Measurements from ENCODE around the gene PRKCB.

- TF ChIP-seq CTCF (IDR thresholded peaks at IDR 0.05) (no peak), POLR2A (IDR thresholded peaks at IDR 0.05) (no peak)
Measured at GRCh38 chr16:23941963-23942564, 106.3 kb downstream of the PRKCB start.

Measured in testis (tissue), 2 donors.